GM18519 (cell line): ENCODE data around the gene HTRA2.
"Not testable (repeated sequence)": the region's sequence is repeated elsewhere in the genome, so short reads cannot be mapped to it uniquely, and the experiment has no call there.

Experiments
- ATAC-seq: cut with Tn5 transposase; IDR thresholded peaks from one replicate; pipeline ENCODE4 v1.9.1; 2021; ENCODE audit warnings: mild to moderate bottlenecking, moderate library complexity; ENCODE audit not compliant: unreplicated experiment, low FRiP score

The HTRA2 gene

GRCh38 chr2:74556831-74557370 lies 27.2 kb downstream of the HTRA2 start:
- ATAC-seq: no peak

GRCh38 chr2:74558284-74559230 lies 28.8 kb downstream of the HTRA2 start:
- no peak for ATAC-seq

- no peak for ATAC-seq
Measured at GRCh38 chr2:74559912-74560311, 30.2 kb downstream of the HTRA2 start.

GRCh38 chr2:74560591-74560990 lies 30.9 kb downstream of the HTRA2 start:
- no peak for ATAC-seq

GRCh38 chr2:74561022-74561421 lies 31.3 kb downstream of the HTRA2 start:
- not testable (repeated sequence) for ATAC-seq

GRCh38 chr2:74562126-74562775 lies 32.5 kb downstream of the HTRA2 start:
- no peak for ATAC-seq

- ATAC-seq: no peak
Measured at GRCh38 chr2:74564222-74564621, 34.5 kb downstream of the HTRA2 start.

GRCh38 chr2:74566076-74566753 lies 36.5 kb downstream of the HTRA2 start:
- ATAC-seq: no peak

GRCh38 chr2:74566754-74567085 lies 37.0 kb downstream of the HTRA2 start:
- ATAC-seq: no peak

GRCh38 chr2:74567881-74568280 lies 38.1 kb downstream of the HTRA2 start:
- ATAC-seq: no peak

- ATAC-seq: no peak
Measured at GRCh38 chr2:74569686-74570085, 40.0 kb downstream of the HTRA2 start.

- peak; percentile 46 for ATAC-seq
Measured at GRCh38 chr2:74571058-74571457, 41.3 kb downstream of the HTRA2 start.

- no peak for ATAC-seq
Measured at GRCh38 chr2:74572178-74572925, 42.6 kb downstream of the HTRA2 start.

- no peak for ATAC-seq
Measured at GRCh38 chr2:74573747-74574562, 44.2 kb downstream of the HTRA2 start.

GRCh38 chr2:74575320-74575719 lies 45.6 kb downstream of the HTRA2 start:
- ATAC-seq: no peak

GRCh38 chr2:74576211-74576862 lies 46.6 kb downstream of the HTRA2 start:
- ATAC-seq: no peak

GRCh38 chr2:74576863-74577229 lies 47.1 kb downstream of the HTRA2 start:
- no peak for ATAC-seq

GRCh38 chr2:74577448-74577847 lies 47.7 kb downstream of the HTRA2 start:
- no peak for ATAC-seq

- ATAC-seq: no peak
Measured at GRCh38 chr2:74578408-74578807, 48.7 kb downstream of the HTRA2 start.
